ENCODE measurements around the gene SCIN.
A peak's percentile ranks its signal among the peaks of the same experiment; 100 is the strongest.
"Not testable (repeated sequence)": the region's sequence is repeated elsewhere in the genome, so short reads cannot be mapped to it uniquely, and the experiment has no call there.

Gene SCIN

GRCh38 chr7:12620371-12620770, 49.9 kb downstream of the SCIN start:
- ATAC-seq = no peak

GRCh38 chr7:12623223-12623622, 52.7 kb downstream of the SCIN start:
- no peak for ATAC-seq

DNA sequence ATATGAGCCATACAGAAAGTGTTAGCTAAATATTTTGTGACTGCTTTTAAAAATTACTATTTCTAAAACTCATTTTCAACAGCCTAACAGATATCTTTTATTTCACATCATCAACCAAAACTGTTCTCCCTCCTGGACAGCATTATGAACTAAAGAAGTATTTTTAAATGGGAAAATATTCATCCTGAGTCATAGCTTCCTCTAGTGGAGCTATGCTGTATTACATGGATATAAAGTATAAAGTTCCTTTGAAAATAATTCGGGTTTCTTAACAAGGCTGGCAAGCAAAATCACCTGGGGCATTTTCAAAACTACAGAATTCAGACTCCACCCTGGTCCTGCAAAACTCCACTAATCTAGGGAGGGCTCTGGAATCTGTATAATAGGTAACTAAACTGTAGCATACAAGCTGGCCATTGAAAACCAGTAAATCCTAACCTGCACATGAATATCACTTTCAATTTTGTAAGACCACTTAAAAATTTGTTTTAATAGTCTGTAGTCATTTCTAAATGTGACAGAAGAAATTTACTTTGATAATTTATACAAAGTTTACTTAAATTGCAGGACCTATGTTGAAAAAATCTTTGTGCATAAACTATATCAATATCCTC, 53.5 kb downstream of the SCIN start:
- ATAC-seq = no peak

- ATAC-seq = no peak
These were observed 55.3 kb downstream of the SCIN start for GRCh38 chr7:12625836-12626235.

GRCh38 chr7:12629816-12630512, 59.4 kb downstream of the SCIN start:
- ATAC-seq = no peak

DNA sequence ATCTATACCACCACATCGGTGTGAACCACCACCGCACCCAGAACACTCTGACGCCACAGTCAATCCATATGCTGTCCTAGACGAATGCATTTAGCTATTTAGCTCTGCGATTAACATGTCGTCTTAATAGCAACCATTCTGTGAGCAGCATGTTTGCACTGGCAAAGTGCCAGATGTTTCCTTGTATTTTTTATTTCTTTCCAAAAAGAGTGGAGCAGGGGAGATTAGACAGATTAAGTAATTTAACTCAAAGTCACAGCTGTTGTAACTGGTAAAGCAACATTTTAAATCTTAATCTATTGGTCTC, 59.9 kb downstream of the SCIN start:
- no peak for ATAC-seq

- ATAC-seq = no peak
These were observed 63.1 kb downstream of the SCIN start for GRCh38 chr7:12633582-12633981.

GRCh38 chr7:12635830-12636229, 65.3 kb downstream of the SCIN start:
- ATAC-seq = peak; percentile 58 to 76

DNA sequence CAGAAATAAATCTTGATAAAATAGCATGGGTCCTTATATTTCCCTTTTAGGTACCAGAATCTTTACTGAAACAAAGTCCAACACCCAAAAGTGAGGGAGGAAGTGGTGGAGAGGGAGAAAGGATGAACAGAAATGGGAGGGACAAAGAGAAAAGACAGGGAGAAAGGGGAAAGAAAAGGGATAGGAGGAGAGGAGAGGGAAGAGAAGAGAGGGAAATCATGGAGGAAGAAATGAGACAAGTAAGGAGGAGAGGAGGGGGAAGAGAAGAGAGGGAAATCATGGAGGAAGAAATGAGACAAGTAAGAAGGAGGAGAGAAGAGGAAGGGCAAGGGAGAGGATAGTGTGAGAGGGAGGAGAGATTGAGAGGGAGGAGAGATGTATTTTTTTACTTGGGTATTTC, 66.8 kb downstream of the SCIN start:
- no peak for ATAC-seq

DNA sequence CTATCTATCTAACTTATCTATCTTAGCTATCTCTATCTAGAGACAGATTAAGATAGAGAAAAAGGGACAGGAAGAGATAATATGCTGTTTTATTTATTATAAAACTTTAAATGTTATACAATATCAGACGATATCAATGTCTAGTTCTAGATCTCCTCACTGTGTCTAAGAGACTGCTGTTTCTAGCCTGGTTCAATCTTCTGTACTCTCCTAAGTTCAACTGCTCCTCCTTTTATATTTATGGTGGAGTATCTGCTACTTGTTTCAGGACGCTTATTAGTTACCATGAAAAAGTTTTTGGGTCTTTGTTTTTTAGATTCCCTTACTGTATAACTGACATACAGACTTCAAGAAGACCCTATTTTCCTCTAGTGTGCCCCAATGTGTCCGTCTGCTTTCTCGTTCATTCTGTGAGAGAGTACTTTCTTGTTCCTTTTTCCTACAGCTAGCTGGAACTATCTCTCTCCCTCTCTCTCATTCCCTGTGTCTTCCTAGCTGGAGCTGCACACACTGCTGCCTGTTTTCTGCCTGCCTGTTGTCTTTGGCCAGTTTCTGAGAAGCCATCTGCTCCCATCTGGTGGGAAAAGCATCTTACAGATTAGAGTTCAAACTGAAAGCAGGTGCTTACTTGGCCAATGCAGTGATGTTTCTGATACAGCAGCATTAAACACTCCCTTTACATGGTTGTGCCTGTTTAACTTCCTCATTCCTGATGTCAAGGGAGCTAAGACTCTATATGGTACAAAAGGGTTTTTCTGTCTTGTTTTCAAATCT, 67.5 kb downstream of the SCIN start:
- no peak for ATAC-seq

- no peak for ATAC-seq
These were observed 68.4 kb downstream of the SCIN start for GRCh38 chr7:12638851-12639456.

GRCh38 chr7:12640299-12641096, 70.0 kb downstream of the SCIN start:
- no peak for ATAC-seq

- ATAC-seq = no peak
These were observed 70.7 kb downstream of the SCIN start for GRCh38 chr7:12641196-12641595.

DNA sequence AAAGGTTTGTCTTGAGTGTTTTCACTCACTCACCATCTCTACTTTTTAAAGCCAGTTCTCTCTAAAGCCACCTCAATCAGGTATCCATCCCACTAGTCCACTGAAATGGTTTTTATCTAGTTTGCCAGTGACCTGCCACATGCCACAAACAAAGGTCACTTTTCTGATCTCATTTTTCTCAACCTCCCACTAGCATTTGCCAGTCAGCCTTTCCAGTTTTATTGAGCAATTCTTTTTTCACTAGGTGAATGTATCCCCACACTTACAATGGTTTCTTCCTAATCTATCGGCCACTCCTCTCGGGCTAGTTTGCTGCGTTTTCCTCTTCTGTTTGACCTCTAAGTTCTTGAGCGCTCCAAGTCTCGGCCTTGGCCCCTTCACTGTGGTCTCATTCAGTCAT, 72.0 kb downstream of the SCIN start:
- no peak for ATAC-seq

DNA sequence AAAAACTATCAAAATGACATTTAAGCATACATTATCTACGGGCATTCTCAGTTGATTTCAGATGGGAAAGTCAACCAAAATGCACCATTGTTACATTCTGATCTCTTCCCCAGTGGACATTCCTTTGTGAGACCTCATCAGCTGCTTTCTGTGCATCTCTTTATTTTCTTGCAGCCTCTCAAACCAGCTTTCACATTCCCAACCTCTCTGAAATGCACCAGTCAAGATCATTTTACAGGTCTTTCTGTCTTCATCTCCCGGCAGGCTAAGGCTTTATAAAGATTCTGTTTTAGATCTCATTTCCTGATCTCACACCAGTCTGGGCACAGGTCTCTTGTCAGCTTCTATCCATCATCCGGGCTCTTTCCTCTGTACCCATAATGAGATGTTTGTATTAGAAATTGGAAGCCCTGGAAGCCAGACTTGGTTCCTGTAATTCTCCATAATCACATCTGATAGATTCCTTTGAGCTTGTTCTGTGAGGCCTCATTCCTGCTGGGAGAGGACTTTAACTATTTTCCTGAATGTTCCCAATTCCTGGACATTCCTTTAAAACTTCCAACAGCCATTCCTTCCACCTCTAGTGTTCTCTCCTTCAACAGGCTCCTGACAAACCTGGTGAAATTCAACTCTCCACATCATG, 72.6 kb downstream of the SCIN start:
- no peak for ATAC-seq

DNA sequence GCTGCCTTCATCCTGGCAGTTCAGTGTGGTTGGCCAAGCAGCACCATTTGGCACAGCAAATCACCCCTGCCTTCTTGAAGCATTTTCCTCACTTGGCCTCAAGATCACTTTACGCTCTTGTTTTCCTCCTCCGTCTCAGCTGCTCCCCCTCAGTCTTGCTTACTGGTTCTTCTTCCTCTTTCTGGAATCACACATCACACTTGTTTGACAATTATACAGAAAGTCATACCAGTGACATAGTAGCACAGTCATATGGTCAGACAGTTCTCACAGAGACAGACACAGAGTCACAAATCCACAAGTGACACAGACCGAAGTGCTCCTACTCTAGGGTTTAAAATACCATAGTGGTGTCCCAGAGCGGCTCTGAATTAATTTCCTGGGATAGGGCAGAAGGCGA, 73.1 kb downstream of the SCIN start:
- no peak for ATAC-seq

DNA sequence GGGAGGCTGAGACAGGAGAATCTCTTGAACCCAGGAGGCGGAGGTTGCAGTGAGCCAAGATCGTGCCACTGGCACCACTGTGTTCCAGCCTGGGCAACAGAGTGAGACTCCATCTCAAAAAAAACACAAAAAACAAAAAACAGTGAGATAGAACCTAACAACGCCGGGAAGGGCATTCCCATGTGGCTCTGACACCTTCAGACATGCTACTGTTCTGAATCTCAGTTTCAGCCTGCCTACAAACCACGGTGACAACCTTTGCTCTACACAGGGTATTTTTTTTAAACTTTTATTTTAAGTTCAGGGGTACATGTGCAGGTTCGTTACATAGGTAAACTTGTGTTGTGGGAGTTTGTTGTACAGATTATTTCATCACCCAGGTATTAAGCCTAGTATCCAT, 74.7 kb downstream of the SCIN start:
- ATAC-seq = not testable (repeated sequence)

GRCh38 chr7:12646139-12646538, 75.6 kb downstream of the SCIN start:
- ATAC-seq = no peak

DNA sequence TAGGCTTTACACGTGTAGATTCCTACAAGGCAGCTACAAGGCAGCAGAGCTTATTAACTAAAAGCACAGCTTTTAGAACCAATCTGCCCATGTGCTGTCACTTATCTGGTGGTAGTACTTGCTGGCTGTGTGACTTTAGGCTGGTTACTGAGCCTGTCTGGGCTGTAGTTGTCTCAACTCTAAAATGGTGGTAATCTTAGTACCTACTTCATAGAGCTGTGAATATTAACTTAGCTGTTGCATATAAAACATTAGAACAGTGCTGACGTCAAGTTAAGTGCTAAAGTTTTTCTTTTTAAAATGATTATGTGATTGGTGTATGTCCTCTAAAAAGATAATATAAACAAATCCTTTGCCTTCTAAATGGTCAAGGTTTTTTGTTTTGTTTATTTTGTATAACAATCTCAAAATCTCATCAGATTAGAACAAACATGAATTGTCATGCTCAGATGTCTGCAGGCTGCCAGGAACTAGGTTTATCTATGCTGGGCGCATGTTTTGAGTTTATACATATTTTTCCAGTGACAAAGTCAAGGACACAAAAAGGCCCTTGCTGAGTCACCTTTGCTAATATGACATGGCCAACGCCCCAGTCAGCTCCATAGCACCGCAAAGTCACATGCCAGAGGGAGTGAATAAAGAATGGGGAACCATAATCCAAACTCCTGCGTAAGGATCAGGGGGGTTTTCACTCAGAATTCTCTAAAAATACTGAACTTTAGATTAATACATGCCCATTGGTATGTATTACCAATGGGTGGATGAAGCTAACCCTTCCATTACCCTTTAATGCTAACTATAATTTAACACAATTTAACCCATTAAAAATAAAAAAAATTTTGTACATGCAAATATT, 77.1 kb downstream of the SCIN start:
- ATAC-seq = no peak

GRCh38 chr7:12648704-12649261, 78.3 kb downstream of the SCIN start:
- no peak for ATAC-seq

GRCh38 chr7:12649348-12649747, 78.8 kb downstream of the SCIN start:
- ATAC-seq = no peak
